Smooth muscle cell (in vitro differentiated cells): ENCODE results near the gene KATNAL2. TPM values are rescaled to one million over a fixed set of nuclear protein-coding genes. Genes with fewer than 3 reads are reported as not detected.

Source experiments
- DNase-seq: peaks from one replicate; lab custom pipeline; 2025; ENCODE audit not compliant: unreplicated experiment; lab: John Stamatoyannopoulos, UW
- H2AFZ ChIP-seq: fragments of 200-600 bp; sonication (generic); 2 replicates; pipeline ENCODE4 v1.6.0; 2016; ENCODE audit warnings: antibody characterized with exemption, low read depth, mild to moderate bottlenecking
- H3F3A ChIP-seq: fragments of 200-600 bp; sonication (generic); 2 replicates; pipeline ENCODE4 v1.6.0; 2017; ENCODE audit warnings: antibody characterized with exemption, low read depth
- H3K27ac ChIP-seq: fragments of 200-600 bp; sonication (generic); 2 replicates; pipeline ENCODE4 v1.5.1; 2016; ENCODE audit warnings: low read depth, mild to moderate bottlenecking
- H3K27me3 ChIP-seq: fragments of 200-600 bp; sonication (generic); 2 replicates; pipeline ENCODE4 v1.6.1; 2016; ENCODE audit warnings: low read depth, mild to moderate bottlenecking
- H3K36me3 ChIP-seq: fragments of 200-600 bp; sonication (generic); 2 replicates; pipeline ENCODE4 v1.5.1; 2016; ENCODE audit warnings: low read depth
- H3K4me1 ChIP-seq: fragments of 200-600 bp; sonication (generic); 2 replicates; pipeline ENCODE4 v1.5.1; 2016; ENCODE audit warnings: low read depth
- H3K4me2 ChIP-seq: fragments of 200-600 bp; sonication (generic); 2 replicates; pipeline ENCODE4 v1.6.0; 2016; ENCODE audit warnings: mild to moderate bottlenecking
- H3K4me3 ChIP-seq: fragments of 200-600 bp; sonication (generic); 2 replicates; pipeline ENCODE4 v1.5.1; 2016; ENCODE audit warnings: mild to moderate bottlenecking
- H3K79me2 ChIP-seq: fragments of 200-600 bp; sonication (generic); 2 replicates; pipeline ENCODE4 v1.6.0; 2016; ENCODE audit warnings: low read depth, mild to moderate bottlenecking
- H3K9ac ChIP-seq: fragments of 200-600 bp; sonication (generic); 2 replicates; pipeline ENCODE4 v1.6.0; 2016; ENCODE audit warnings: low read depth
- H3K9me3 ChIP-seq: fragments of 200-600 bp; sonication (generic); replicated peaks from 2 replicates; pipeline ENCODE4 v1.5.1; 2016; ENCODE audit warnings: low read depth
- H4K20me1 ChIP-seq: fragments of 200-600 bp; sonication (generic); 2 replicates; pipeline ENCODE4 v1.6.0; 2016; ENCODE audit warnings: low read depth
- polyA plus RNA-seq: library from polyadenylated mRNA; unstranded; fragments of >200 nt; fragmentation: Nextera tagmentation; extraction: Ambion mirVana; gene quantifications from 2 replicates; pipeline ENCODE4 v1.2.1, GENCODE V29; 2016
- small RNA-seq: library from RNA; depleted of rRNA; stranded (forward); fragments of <200 nt; gene quantifications from one replicate; pipeline ENCODE3, GENCODE V24; 2014
- total RNA-seq: library from RNA; depleted of rRNA; stranded (reverse); fragments of >200 nt; gene quantifications from 2 replicates; pipeline ENCODE4 v1.2.3, GENCODE V29; 2014
- TF ChIP-seq, protein P1 (sequence below): fragments of 200-600 bp; sonication (generic); IDR thresholded peaks from 2 replicates; pipeline ENCODE4 v1.5.1; 2017; ENCODE audit warnings: borderline replicate concordance, mild to moderate bottlenecking, antibody characterized with exemption; ENCODE audit not compliant: insufficient read depth, poor library complexity, severe bottlenecking

Gene KATNAL2
- total and polyA plus RNA-seq, 2 experiments from 2014 or later = 0.31 to 2.1 TPM

DNA sequence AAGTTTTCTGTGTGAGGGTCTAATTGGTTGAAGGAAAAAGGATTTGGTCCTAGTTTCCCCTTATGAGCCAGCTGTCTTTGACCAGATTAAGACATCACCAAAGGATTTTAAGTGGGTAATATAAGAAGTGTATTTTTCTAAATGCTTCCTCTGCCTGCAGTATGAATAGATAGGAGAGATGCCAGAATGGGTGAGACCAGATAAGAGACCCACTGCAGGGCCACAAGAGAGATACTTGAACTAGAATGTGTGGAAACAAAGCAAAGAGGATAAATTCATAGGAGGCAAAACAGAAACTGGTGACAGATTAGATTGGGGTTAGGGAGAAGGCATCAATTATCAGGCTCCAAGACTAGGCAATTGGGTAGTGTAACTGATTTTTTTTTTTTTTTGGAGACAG, 234.0 kb downstream of the KATNAL2 start:
- Histone ChIP-seq H2AFZ (no peak overlapping the region), H3K4me3 (peak overlapping the region; percentile 82)

More for the DNA sequence above, 234.0 kb downstream of the KATNAL2 start:
- H3K9ac ChIP-seq = no peak overlapping the region
- no peaks in the 10 kb centered on the region for H3K9me3 ChIP-seq
- peaks cover 5% of the 10 kb centered on the region for H3K36me3 ChIP-seq
- H3F3A ChIP-seq = peaks cover 34% of the 10 kb centered on the region
- H3K4me1 ChIP-seq = peaks cover 14% of the 10 kb centered on the region
- H4K20me1 ChIP-seq = peaks cover 22% of the 10 kb centered on the region
- peak overlapping the region; percentile 78 for H3K27ac ChIP-seq
- H3K27me3 ChIP-seq = no peaks in the 10 kb centered on the region
- peak overlapping the region; percentile 91 for H3K4me2 ChIP-seq
- peaks cover 32% of the 10 kb centered on the region for H3K79me2 ChIP-seq
- DNase-seq = no peak
- TF ChIP-seq, protein P1, sequence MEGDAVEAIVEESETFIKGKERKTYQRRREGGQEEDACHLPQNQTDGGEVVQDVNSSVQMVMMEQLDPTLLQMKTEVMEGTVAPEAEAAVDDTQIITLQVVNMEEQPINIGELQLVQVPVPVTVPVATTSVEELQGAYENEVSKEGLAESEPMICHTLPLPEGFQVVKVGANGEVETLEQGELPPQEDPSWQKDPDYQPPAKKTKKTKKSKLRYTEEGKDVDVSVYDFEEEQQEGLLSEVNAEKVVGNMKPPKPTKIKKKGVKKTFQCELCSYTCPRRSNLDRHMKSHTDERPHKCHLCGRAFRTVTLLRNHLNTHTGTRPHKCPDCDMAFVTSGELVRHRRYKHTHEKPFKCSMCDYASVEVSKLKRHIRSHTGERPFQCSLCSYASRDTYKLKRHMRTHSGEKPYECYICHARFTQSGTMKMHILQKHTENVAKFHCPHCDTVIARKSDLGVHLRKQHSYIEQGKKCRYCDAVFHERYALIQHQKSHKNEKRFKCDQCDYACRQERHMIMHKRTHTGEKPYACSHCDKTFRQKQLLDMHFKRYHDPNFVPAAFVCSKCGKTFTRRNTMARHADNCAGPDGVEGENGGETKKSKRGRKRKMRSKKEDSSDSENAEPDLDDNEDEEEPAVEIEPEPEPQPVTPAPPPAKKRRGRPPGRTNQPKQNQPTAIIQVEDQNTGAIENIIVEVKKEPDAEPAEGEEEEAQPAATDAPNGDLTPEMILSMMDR = no peak

Small RNAs within 50 kb of the gene (small RNA-seq; reads per million reads assigned to genes)
- gene AC012254.4 = not detected

Other genes starting within 250 kb of the KATNAL2 start
- gene ST8SIA5, start 160.5 kb upstream of the KATNAL2 start, total RNA-seq = under 0.01 and 0.22 TPM in 2 replicates
- gene ST8SIA5, start 160.5 kb upstream of the KATNAL2 start, polyA plus RNA-seq = 1.2 TPM in 1 of 2 replicates, not detected in the other
- 22.0 and 26.6 TPM in 2 replicates for gene PIAS2, start 95 bp upstream of the KATNAL2 start, total RNA-seq
- gene PIAS2, start 95 bp upstream of the KATNAL2 start, polyA plus RNA-seq = 15.7 and 22.8 TPM in 2 replicates
- gene ELOA2, start 118.0 kb downstream of the KATNAL2 start, total RNA-seq = not detected in 2 replicates
- not detected in 2 replicates for gene ELOA2, start 118.0 kb downstream of the KATNAL2 start, polyA plus RNA-seq
- gene HDHD2, start 232.9 kb downstream of the KATNAL2 start, total RNA-seq = 9.9 and 20.6 TPM in 2 replicates
- 14.9 and 16.4 TPM in 2 replicates for gene HDHD2, start 232.9 kb downstream of the KATNAL2 start, polyA plus RNA-seq